Activated CD8-positive, alpha-beta T cell treated with anti-CD3 and anti-CD28 coated beads, Interleukin-2, amount 10 ng/mL, durations not matched to agents 7 days and 5 days (primary cell): ENCODE measurements around the gene CHTF18. TPM values are rescaled to one million over a fixed set of nuclear protein-coding genes. Genes with fewer than 3 reads are reported as not detected.
"Not testable (repeated sequence)": the region's sequence is repeated elsewhere in the genome, so short reads cannot be mapped to it uniquely, and the experiment has no call there.

Experiments used
- ATAC-seq: fragments of 150-1000 bp; cut with Tn5 transposase; one replicate; pipeline ENCODE4 v1.10.0; 2021; ENCODE audit warnings: moderate library complexity
- CTCF ChIA-PET: fragments of 350-600 bp; sonication (Branson Sonifier 250); formaldehyde crosslinking; loops from one replicate; lab custom pipeline; 2021; ENCODE audit warnings: antibody characterized with exemption; lab: Charles Lee
- POLR2A ChIA-PET: fragments of 350-600 bp; sonication (Branson Sonifier 250); formaldehyde crosslinking; loops from one replicate; lab custom pipeline; 2021; ENCODE audit warnings: antibody characterized with exemption; lab: Charles Lee
- DNase-seq: peaks from one replicate; pipeline ENCODE4 v3.0.0-alpha.2; 2020
- H3K27ac Mint-ChIP-seq: one replicate; pipeline ENCODE4 v1.8.0; 2021; ENCODE audit warnings: mild to moderate bottlenecking, mixed read lengths
- H3K27me3 Mint-ChIP-seq: one replicate; pipeline ENCODE4 v1.8.0; 2021; ENCODE audit warnings: low read depth, mixed read lengths
- H3K36me3 Mint-ChIP-seq: one replicate; pipeline ENCODE4 v1.8.0; 2021; ENCODE audit warnings: low read depth, mixed read lengths
- H3K4me1 Mint-ChIP-seq: one replicate; pipeline ENCODE4 v1.8.0; 2021; ENCODE audit warnings: low read depth, mixed read lengths
- H3K4me3 Mint-ChIP-seq: one replicate; pipeline ENCODE4 v1.8.0; 2021; ENCODE audit warnings: mild to moderate bottlenecking, mixed read lengths
- H3K9me3 Mint-ChIP-seq: one replicate; pipeline ENCODE4 v1.8.0; 2022; ENCODE audit warnings: mixed read lengths; ENCODE audit not compliant: insufficient read depth
- total RNA-seq, 2 experiments: library from RNA; stranded (reverse); gene quantifications; one replicate each; pipeline ENCODE4 v1.2.3, GENCODE V29; 2021

CHTF18 gene
- total RNA-seq, 2 experiments from 2014 or later = 102 to 126 TPM

GRCh38 chr16:769184-769784 lies 19.1 kb upstream of the CHTF18 start:
- DNase-seq (no peak), ATAC-seq (no peak)
- ChIA-PET POLR2A (no interaction called here), CTCF (no interaction called here)
- H3K36me3 Mint-ChIP-seq = no peaks in the 10 kb centered on the region
- H3K9me3 Mint-ChIP-seq = no peaks in the 10 kb centered on the region
- no peaks in the 10 kb centered on the region for H3K27me3 Mint-ChIP-seq
- no peak overlapping the region for H3K27ac Mint-ChIP-seq
- no peaks in the 10 kb centered on the region for H3K4me1 Mint-ChIP-seq
- H3K4me3 Mint-ChIP-seq = no peak overlapping the region

GRCh38 chr16:769934-770333 lies 18.5 kb upstream of the CHTF18 start:
- no peaks in the 10 kb centered on the region for H3K36me3 Mint-ChIP-seq
- H3K27me3 Mint-ChIP-seq = no peaks in the 10 kb centered on the region
- ChIA-PET POLR2A (no interaction called here), CTCF (no interaction called here)
- DNase-seq (no peak), ATAC-seq (no peak)
- H3K4me3 Mint-ChIP-seq = no peak overlapping the region
- no peak overlapping the region for H3K27ac Mint-ChIP-seq
- no peaks in the 10 kb centered on the region for H3K4me1 Mint-ChIP-seq
- H3K9me3 Mint-ChIP-seq = no peaks in the 10 kb centered on the region

GRCh38 chr16:770411-770810 lies 18.0 kb upstream of the CHTF18 start:
- POLR2A ChIA-PET = no interaction called here
- CTCF ChIA-PET = no interaction called here

GRCh38 chr16:772959-773358 lies 15.5 kb upstream of the CHTF18 start:
- ATAC-seq = no peak
- no peaks in the 10 kb centered on the region for H3K9me3 Mint-ChIP-seq
- ChIA-PET CTCF (no interaction called here), POLR2A (interaction anchor here (0.6 kb wide), 1 partner anchor 94 kb away, joined by 4 read pairs; no protein-coding TSS in a partner anchor)
- H3K4me1 Mint-ChIP-seq = no peaks in the 10 kb centered on the region
- no peaks in the 10 kb centered on the region for H3K27me3 Mint-ChIP-seq
- DNase-seq = no peak
- H3K36me3 Mint-ChIP-seq = no peaks in the 10 kb centered on the region
- no peak overlapping the region for H3K27ac Mint-ChIP-seq
- H3K4me3 Mint-ChIP-seq = no peak overlapping the region

More at GRCh38 chr16:770411-770810, 18.0 kb upstream of the CHTF18 start:
- ATAC-seq = no peak
- Mint-ChIP-seq H3K4me3 (no peak overlapping the region), H3K27me3 (no peaks in the 10 kb centered on the region), H3K36me3 (no peaks in the 10 kb centered on the region), H3K4me1 (no peaks in the 10 kb centered on the region), H3K27ac (no peak overlapping the region), H3K9me3 (no peaks in the 10 kb centered on the region)
- no peak for DNase-seq

- Mint-ChIP-seq H3K9me3 (no peaks in the 10 kb centered on the region), H3K27me3 (no peaks in the 10 kb centered on the region), H3K27ac (no peak overlapping the region), H3K4me3 (no peak overlapping the region), H3K4me1 (no peaks in the 10 kb centered on the region), H3K36me3 (no peaks in the 10 kb centered on the region)
- ChIA-PET POLR2A (no interaction called here), CTCF (no interaction called here)
- DNase-seq = no peak
- no peak for ATAC-seq
Observed at GRCh38 chr16:774086-775001, 14.1 kb upstream of the CHTF18 start.

- Mint-ChIP-seq H3K9me3 (no peaks in the 10 kb centered on the region), H3K4me1 (no peaks in the 10 kb centered on the region), H3K27me3 (no peaks in the 10 kb centered on the region), H3K4me3 (no peak overlapping the region), H3K36me3 (no peaks in the 10 kb centered on the region), H3K27ac (no peak overlapping the region)
- ATAC-seq = no peak
- no peak for DNase-seq
- POLR2A ChIA-PET = no interaction called here
- CTCF ChIA-PET = no interaction called here
Observed at GRCh38 chr16:775236-775796, 13.1 kb upstream of the CHTF18 start.

- ChIA-PET POLR2A (interaction anchor here (0.7 kb wide), 1 partner anchor 9 kb away, joined by 3 read pairs; no protein-coding TSS in a partner anchor), CTCF (interaction anchor here (1.6 kb wide), 1 partner anchor 9 kb away, joined by 5 read pairs; no protein-coding TSS in a partner anchor)
Observed at GRCh38 chr16:776298-776697, 12.1 kb upstream of the CHTF18 start.

GRCh38 chr16:776824-777223 lies 11.6 kb upstream of the CHTF18 start:
- H3K36me3 Mint-ChIP-seq = no peaks in the 10 kb centered on the region
- H3K4me3 Mint-ChIP-seq = no peak overlapping the region
- DNase-seq (no peak), ATAC-seq (no peak)
- H3K27me3 Mint-ChIP-seq = no peaks in the 10 kb centered on the region
- H3K9me3 Mint-ChIP-seq = no peaks in the 10 kb centered on the region
- POLR2A ChIA-PET = interaction anchor here (0.6 to 0.7 kb wide), 2 partner anchors 9 to 22 kb away, joined by 3 to 4 read pairs; no protein-coding TSS in a partner anchor
- CTCF ChIA-PET = interaction anchor here (1.6 kb wide), 1 partner anchor 8 kb away, joined by 5 read pairs; no protein-coding TSS in a partner anchor
- no peaks in the 10 kb centered on the region for H3K4me1 Mint-ChIP-seq
- no peak overlapping the region for H3K27ac Mint-ChIP-seq

More at GRCh38 chr16:776298-776697, 12.1 kb upstream of the CHTF18 start:
- not testable (repeated sequence) for H3K36me3 Mint-ChIP-seq, H3K4me1 Mint-ChIP-seq, ATAC-seq, H3K4me3 Mint-ChIP-seq, H3K27me3 Mint-ChIP-seq, H3K27ac Mint-ChIP-seq, DNase-seq, H3K9me3 Mint-ChIP-seq

- ChIA-PET POLR2A (no interaction called here), CTCF (no interaction called here)
- H3K4me3 Mint-ChIP-seq = no peak overlapping the region
- ATAC-seq (no peak), DNase-seq (no peak)
- no peaks in the 10 kb centered on the region for H3K9me3 Mint-ChIP-seq
- no peaks in the 10 kb centered on the region for H3K27me3 Mint-ChIP-seq
- no peak overlapping the region for H3K27ac Mint-ChIP-seq
- no peaks in the 10 kb centered on the region for H3K36me3 Mint-ChIP-seq
- no peaks in the 10 kb centered on the region for H3K4me1 Mint-ChIP-seq
Observed at GRCh38 chr16:777826-778225, 10.6 kb upstream of the CHTF18 start.

- no peak for DNase-seq
- H3K36me3 Mint-ChIP-seq = no peaks in the 10 kb centered on the region
- CTCF ChIA-PET = no interaction called here
- H3K9me3 Mint-ChIP-seq = no peaks in the 10 kb centered on the region
- H3K27me3 Mint-ChIP-seq = no peaks in the 10 kb centered on the region
- no peaks in the 10 kb centered on the region for H3K4me1 Mint-ChIP-seq
- H3K27ac Mint-ChIP-seq = no peak overlapping the region
- ATAC-seq = no peak
- H3K4me3 Mint-ChIP-seq = no peak overlapping the region
- POLR2A ChIA-PET = no interaction called here
Observed at GRCh38 chr16:778447-778846, 10.0 kb upstream of the CHTF18 start.

GRCh38 chr16:778909-779527 lies 9.4 kb upstream of the CHTF18 start:
- H3K27ac Mint-ChIP-seq = no peak overlapping the region
- DNase-seq (no peak), ATAC-seq (no peak)
- no peaks in the 10 kb centered on the region for H3K9me3 Mint-ChIP-seq
- ChIA-PET CTCF (no interaction called here), POLR2A (no interaction called here)
- H3K4me1 Mint-ChIP-seq = no peaks in the 10 kb centered on the region
- H3K36me3 Mint-ChIP-seq = no peaks in the 10 kb centered on the region
- no peaks in the 10 kb centered on the region for H3K27me3 Mint-ChIP-seq
- H3K4me3 Mint-ChIP-seq = no peak overlapping the region
